SK-N-SH treated with all-trans-retinoic acid at 6 μM for 48 hours (cell line): ENCODE measurements around the gene MANSC4.

Experiments used
- ATAC-seq: fragments of 200-7000 bp; cut with Tn5 transposase; 3 replicates; pipeline ENCODE4 v1.9.1; 2020; ENCODE audit warnings: mild to moderate bottlenecking, moderate library complexity
- ARNTL ChIP-seq: fragments of 450-650 bp; formaldehyde crosslinking; IDR thresholded peaks from 2 replicates; pipeline ENCODE4 v1.5.0; 2020; ENCODE audit warnings: low read depth, mild to moderate bottlenecking, moderate library complexity, borderline replicate concordance
- CSDC2 ChIP-seq: fragments of 250-450 bp; sonication (Bioruptor Pico); IDR thresholded peaks from 2 replicates; pipeline ENCODE4 v1.5.0; 2020; ENCODE audit warnings: mild to moderate bottlenecking, moderate library complexity
- ESRRG ChIP-seq: fragments of 250-450 bp; sonication (Bioruptor Pico); IDR thresholded peaks from 2 replicates; pipeline ENCODE4 v1.6.1; 2021; ENCODE audit warnings: mild to moderate bottlenecking
- GLIS3 ChIP-seq: fragments of 250-450 bp; sonication (Bioruptor Pico); IDR thresholded peaks from 2 replicates; pipeline ENCODE4 v1.5.0; 2020; ENCODE audit warnings: mild to moderate bottlenecking, moderate library complexity
- ISL1 ChIP-seq: fragments of 250-450 bp; sonication (Bioruptor Pico); IDR thresholded peaks from 2 replicates; pipeline ENCODE4 v2.1.2; 2022; ENCODE audit warnings: mild to moderate bottlenecking, moderate library complexity
- OSR1 ChIP-seq: fragments of 250-450 bp; sonication (Bioruptor Pico); IDR thresholded peaks from 2 replicates; pipeline ENCODE4 v1.8.0; 2022; ENCODE audit warnings: moderate library complexity, mild to moderate bottlenecking, inconsistent platforms
- RARB ChIP-seq: fragments of 250-450 bp; sonication (Bioruptor Pico); IDR thresholded peaks from 2 replicates; pipeline ENCODE4 v1.8.0; 2021; ENCODE audit warnings: mild to moderate bottlenecking, moderate library complexity
- SNAI2 ChIP-seq: fragments of 250-450 bp; sonication (Bioruptor Pico); IDR thresholded peaks from 2 replicates; pipeline ENCODE4 v1.5.0; 2020; ENCODE audit warnings: mild to moderate bottlenecking, moderate library complexity
- TCF4 ChIP-seq: fragments of 250-450 bp; sonication (Bioruptor Pico); IDR thresholded peaks from 2 replicates; pipeline ENCODE4 v1.8.0; 2021; ENCODE audit warnings: mild to moderate bottlenecking, moderate library complexity, borderline replicate concordance
- TOX ChIP-seq: fragments of 250-450 bp; sonication (Bioruptor Pico); IDR thresholded peaks from 2 replicates; pipeline ENCODE4 v1.8.0; 2021; ENCODE audit warnings: mild to moderate bottlenecking, moderate library complexity, borderline replicate concordance
- ZFP30 ChIP-seq: fragments of 450-650 bp; formaldehyde crosslinking; IDR thresholded peaks from 2 replicates; pipeline ENCODE4 v1.5.0; 2022; ENCODE audit warnings: mild to moderate bottlenecking, moderate library complexity
- ZNF565 ChIP-seq: fragments of 450-650 bp; formaldehyde crosslinking; conservative IDR thresholded peaks from 2 replicates; pipeline ENCODE4 v1.5.0; 2020; ENCODE audit warnings: low read depth, mild to moderate bottlenecking, moderate library complexity
- ZNF70 ChIP-seq: fragments of 450-650 bp; formaldehyde crosslinking; IDR thresholded peaks from 2 replicates; pipeline ENCODE4 v1.5.0; 2020; ENCODE audit warnings: mild to moderate bottlenecking, moderate library complexity
- ZNF8 ChIP-seq: fragments of 450-650 bp; formaldehyde crosslinking; IDR thresholded peaks from 2 replicates; pipeline ENCODE4 v1.5.0; 2020; ENCODE audit warnings: mild to moderate bottlenecking, moderate library complexity
- TF ChIP-seq, protein P1 (sequence below): fragments of 250-450 bp; sonication (Bioruptor Pico); IDR thresholded peaks from 2 replicates; pipeline ENCODE4 v1.8.0; 2021; ENCODE audit warnings: low read depth, mild to moderate bottlenecking, moderate library complexity, borderline replicate concordance
- TF ChIP-seq, protein P2 (sequence below): fragments of 250-450 bp; sonication (Bioruptor Pico); IDR thresholded peaks from 2 replicates; pipeline ENCODE4 v1.5.0; 2020; ENCODE audit warnings: mild to moderate bottlenecking, moderate library complexity
- TF ChIP-seq, protein P3 (sequence below): fragments of 250-450 bp; sonication (Bioruptor Pico); IDR thresholded peaks from 2 replicates; pipeline ENCODE4 v1.8.0; 2020; ENCODE audit warnings: mild to moderate bottlenecking, moderate library complexity, borderline replicate concordance
- TF ChIP-seq, protein P4 (sequence below): fragments of 250-450 bp; sonication (Bioruptor Pico); IDR thresholded peaks from 2 replicates; pipeline ENCODE4 v1.5.1; 2021; ENCODE audit warnings: mild to moderate bottlenecking, moderate library complexity

The MANSC4 gene

DNA sequence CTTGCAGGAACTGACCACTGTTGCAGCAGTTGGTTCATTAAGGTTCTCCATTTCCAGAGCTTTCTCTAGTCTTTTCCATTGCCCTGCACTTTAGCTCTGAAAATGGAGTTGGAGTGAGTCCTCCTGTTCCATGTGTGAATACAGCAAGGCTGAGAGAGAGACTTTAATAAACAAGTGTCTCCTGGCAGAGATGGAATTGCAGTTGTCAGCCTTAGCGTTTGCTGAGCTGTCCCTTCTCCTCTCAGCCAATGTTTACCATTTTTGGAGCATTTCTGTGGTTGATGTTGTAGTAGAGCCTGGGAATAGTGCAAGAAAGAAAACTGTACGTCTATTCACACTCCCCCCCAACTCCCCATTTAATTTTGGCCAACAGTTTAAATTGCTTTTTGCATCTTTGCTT lies 7.5 kb upstream of the MANSC4 start:
- no peak for TF ChIP-seq ZFP30 (CRISPR knock-in tag)
- no peak for TF ChIP-seq CSDC2 (CRISPR knock-in tag)
- TF ChIP-seq TOX (CRISPR knock-in tag): no peak
- TF ChIP-seq, protein P1, sequence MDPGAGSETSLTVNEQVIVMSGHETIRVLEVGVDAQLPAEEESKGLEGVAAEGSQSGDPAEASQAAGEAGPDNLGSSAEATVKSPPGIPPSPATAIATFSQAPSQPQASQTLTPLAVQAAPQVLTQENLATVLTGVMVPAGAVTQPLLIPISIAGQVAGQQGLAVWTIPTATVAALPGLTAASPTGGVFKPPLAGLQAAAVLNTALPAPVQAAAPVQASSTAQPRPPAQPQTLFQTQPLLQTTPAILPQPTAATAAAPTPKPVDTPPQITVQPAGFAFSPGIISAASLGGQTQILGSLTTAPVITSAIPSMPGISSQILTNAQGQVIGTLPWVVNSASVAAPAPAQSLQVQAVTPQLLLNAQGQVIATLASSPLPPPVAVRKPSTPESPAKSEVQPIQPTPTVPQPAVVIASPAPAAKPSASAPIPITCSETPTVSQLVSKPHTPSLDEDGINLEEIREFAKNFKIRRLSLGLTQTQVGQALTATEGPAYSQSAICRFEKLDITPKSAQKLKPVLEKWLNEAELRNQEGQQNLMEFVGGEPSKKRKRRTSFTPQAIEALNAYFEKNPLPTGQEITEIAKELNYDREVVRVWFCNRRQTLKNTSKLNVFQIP (CRISPR knock-in tag): no peak
- TF ChIP-seq, protein P2, sequence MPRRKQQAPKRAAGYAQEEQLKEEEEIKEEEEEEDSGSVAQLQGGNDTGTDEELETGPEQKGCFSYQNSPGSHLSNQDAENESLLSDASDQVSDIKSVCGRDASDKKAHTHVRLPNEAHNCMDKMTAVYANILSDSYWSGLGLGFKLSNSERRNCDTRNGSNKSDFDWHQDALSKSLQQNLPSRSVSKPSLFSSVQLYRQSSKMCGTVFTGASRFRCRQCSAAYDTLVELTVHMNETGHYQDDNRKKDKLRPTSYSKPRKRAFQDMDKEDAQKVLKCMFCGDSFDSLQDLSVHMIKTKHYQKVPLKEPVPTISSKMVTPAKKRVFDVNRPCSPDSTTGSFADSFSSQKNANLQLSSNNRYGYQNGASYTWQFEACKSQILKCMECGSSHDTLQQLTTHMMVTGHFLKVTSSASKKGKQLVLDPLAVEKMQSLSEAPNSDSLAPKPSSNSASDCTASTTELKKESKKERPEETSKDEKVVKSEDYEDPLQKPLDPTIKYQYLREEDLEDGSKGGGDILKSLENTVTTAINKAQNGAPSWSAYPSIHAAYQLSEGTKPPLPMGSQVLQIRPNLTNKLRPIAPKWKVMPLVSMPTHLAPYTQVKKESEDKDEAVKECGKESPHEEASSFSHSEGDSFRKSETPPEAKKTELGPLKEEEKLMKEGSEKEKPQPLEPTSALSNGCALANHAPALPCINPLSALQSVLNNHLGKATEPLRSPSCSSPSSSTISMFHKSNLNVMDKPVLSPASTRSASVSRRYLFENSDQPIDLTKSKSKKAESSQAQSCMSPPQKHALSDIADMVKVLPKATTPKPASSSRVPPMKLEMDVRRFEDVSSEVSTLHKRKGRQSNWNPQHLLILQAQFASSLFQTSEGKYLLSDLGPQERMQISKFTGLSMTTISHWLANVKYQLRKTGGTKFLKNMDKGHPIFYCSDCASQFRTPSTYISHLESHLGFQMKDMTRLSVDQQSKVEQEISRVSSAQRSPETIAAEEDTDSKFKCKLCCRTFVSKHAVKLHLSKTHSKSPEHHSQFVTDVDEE (CRISPR knock-in tag): no peak
- no peak for TF ChIP-seq ZNF565 (CRISPR knock-in tag)
- no peak for TF ChIP-seq GLIS3 (CRISPR knock-in tag)
- TF ChIP-seq ZNF70: no peak
- no peak for TF ChIP-seq RARB (CRISPR knock-in tag)
- no peak for TF ChIP-seq ARNTL (CRISPR knock-in tag)
- TF ChIP-seq, protein P3, sequence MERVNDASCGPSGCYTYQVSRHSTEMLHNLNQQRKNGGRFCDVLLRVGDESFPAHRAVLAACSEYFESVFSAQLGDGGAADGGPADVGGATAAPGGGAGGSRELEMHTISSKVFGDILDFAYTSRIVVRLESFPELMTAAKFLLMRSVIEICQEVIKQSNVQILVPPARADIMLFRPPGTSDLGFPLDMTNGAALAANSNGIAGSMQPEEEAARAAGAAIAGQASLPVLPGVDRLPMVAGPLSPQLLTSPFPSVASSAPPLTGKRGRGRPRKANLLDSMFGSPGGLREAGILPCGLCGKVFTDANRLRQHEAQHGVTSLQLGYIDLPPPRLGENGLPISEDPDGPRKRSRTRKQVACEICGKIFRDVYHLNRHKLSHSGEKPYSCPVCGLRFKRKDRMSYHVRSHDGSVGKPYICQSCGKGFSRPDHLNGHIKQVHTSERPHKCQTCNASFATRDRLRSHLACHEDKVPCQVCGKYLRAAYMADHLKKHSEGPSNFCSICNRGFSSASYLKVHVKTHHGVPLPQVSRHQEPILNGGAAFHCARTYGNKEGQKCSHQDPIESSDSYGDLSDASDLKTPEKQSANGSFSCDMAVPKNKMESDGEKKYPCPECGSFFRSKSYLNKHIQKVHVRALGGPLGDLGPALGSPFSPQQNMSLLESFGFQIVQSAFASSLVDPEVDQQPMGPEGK (CRISPR knock-in tag): no peak
- no peak for TF ChIP-seq ISL1
- TF ChIP-seq, protein P4, sequence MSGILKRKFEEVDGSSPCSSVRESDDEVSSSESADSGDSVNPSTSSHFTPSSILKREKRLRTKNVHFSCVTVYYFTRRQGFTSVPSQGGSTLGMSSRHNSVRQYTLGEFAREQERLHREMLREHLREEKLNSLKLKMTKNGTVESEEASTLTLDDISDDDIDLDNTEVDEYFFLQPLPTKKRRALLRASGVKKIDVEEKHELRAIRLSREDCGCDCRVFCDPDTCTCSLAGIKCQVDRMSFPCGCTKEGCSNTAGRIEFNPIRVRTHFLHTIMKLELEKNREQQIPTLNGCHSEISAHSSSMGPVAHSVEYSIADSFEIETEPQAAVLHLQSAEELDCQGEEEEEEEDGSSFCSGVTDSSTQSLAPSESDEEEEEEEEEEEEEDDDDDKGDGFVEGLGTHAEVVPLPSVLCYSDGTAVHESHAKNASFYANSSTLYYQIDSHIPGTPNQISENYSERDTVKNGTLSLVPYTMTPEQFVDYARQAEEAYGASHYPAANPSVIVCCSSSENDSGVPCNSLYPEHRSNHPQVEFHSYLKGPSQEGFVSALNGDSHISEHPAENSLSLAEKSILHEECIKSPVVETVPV (CRISPR knock-in tag): no peak
- TF ChIP-seq ESRRG (CRISPR knock-in tag): no peak
- TF ChIP-seq ZNF8 (CRISPR knock-in tag): no peak
- no peak for TF ChIP-seq SNAI2 (CRISPR knock-in tag)
- TF ChIP-seq OSR1: no peak
- no peak for ATAC-seq

DNA sequence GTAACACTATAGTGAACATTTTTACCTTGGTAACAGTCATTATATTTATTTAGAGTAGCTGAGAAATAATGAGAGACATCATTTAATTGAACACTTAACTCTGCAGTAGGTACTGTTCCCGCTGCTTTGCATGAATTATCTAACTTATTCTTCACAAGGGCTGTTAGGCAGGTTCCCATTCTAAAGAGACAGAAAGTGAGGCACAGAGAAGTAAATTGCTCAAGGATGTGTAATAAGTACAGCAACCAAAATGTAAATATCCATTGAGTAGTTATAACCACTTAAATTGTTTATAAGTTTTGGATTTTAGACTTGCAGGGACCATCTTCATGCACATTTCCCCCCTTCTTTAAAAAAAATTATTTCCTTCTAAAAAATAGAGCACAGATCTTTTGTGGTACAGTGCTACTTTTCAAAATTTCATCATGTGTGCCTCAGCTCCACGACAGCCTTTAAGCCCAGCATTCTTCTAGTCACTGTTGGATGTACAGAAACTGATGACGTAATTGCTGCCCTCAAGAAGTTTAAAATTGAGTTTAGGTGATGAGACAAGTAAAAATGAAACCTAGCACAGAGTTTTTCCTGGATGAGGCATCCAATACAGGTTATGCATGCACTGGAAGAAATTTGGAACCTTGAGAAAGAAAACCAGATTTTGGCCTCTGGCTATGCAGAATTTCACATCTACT lies 6.0 kb upstream of the MANSC4 start:
- TF ChIP-seq RARB (CRISPR knock-in tag) (no peak), OSR1 (no peak), ISL1 (no peak), TCF4 (CRISPR knock-in tag) (no peak), ZNF565 (CRISPR knock-in tag) (no peak), SNAI2 (CRISPR knock-in tag) (no peak)
- TF ChIP-seq, protein P3 (CRISPR knock-in tag): no peak
- TF ChIP-seq, protein P2 (CRISPR knock-in tag): no peak
- ATAC-seq: no peak
